Stimulated activated CD4-positive, alpha-beta T cell treated with anti-CD3 and anti-CD28 coated beads, TNF-alpha, amount 100 ng/mL, for 48 hours (primary cell): ENCODE measurements around the gene UBE2K.
"Not testable (repeated sequence)": the region's sequence is repeated elsewhere in the genome, so short reads cannot be mapped to it uniquely, and the experiment has no call there.

Experiments used
- DNase-seq, 3 donors: peaks; one replicate each; pipeline ENCODE4 v3.0.0-alpha.2; 2020; ENCODE audit warnings: low read depth in 3 of 3

The UBE2K gene

GRCh38 chr4:39729557-39729956, 31.6 kb downstream of the UBE2K start:
- DNase-seq: no peak

GRCh38 chr4:39730072-39730471, 32.1 kb downstream of the UBE2K start:
- no peak for DNase-seq

DNA sequence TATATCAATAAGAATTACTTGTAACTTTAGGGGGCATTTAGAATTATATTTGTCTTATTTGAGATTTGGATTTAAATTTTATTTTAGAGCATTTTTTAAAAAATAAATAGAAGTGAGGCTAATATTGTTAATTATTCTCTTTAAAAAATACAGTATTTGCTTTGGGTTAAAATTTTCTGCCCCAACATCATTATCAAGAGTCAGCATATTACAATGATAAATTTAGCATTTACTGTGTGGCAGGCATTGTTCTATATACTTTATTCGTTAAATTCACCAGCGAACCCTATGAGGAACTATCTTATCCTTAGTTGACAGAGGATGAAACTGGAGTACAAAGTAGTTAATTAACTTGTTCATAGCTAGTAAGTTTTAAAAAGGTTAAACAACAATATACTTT, 34.0 kb downstream of the UBE2K start:
- DNase-seq: no peak

DNA sequence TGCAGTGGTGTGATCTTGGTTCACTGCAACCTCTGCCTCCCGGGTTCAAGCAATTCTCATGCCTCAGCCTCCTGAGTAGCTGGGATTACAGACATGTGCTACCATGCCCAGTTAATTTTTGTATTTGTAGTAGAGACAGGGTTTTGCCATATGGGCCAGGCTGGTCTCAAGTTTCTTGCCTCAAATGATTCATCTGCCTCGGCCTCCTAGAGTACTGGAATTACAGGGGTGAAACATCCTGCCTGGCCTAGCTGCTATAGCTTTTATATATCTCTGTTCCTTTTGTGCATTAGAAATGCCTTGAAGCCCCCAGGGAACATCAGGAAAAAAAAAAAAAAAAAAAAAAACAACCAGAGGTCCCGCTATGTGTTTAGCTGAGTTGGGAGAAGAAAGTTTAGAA, 34.8 kb downstream of the UBE2K start:
- DNase-seq: no peak

DNA sequence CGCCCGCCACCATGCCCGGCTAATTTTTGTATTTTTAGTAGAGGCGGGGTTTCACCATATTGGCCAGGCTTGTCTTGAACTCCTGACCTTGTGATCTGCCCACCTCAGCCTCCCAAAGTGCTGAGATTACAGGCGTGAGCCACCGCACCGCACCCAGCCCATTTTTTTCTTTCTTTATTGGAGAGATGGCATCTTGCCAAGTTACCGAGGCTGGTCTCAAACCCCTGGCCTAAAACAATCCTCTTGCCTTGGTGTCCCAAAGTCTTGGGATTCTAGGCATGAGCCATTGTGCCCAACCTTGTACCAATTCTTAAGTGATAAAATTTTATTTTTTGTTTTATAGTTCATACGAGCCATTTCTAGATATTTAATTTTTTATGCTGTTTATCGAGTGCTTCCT, 41.7 kb downstream of the UBE2K start:
- DNase-seq: not testable (repeated sequence)

DNA sequence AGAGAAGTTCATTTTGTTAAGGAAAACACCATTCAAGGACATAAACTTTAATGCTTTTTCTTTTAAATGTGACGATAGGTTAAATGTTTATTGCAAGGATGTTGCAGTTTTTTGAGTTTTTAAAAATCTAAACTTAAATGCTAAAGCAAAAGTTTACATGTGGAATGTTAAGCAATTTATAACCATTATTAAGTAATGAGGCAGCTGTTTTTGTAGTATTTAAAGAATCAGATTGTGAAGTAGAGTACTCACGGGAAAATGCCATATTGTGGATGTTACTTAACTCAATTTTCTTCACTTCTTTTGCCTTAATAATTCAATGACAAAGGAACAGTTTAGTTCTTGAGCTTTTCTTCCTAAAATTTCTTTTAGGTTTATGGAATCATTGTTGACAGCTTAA, 43.5 kb downstream of the UBE2K start:
- DNase-seq: no peak

- DNase-seq: no peak
Observed at GRCh38 chr4:39745920-39746319, 48.0 kb downstream of the UBE2K start.

- DNase-seq: no peak
Observed at GRCh38 chr4:39750216-39750615, 52.3 kb downstream of the UBE2K start.

DNA sequence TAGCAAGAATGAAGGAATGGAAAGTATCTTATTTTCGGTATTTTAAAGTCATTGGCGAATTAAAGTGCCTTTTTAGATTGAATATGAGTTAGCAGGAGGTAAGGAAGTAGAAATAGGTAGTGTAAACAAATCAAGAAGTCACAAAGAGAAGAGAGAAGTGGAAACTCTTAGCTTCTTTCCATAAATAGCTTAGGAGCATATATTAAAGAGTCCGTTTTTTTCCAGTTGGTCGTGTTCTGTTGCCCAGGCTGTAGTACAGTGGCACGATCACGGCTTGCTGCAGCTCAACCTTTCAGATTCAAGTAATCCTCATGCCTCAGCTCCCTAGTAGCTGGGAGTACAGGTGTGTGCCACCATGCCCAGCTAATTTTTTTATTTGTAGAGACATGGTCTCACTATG, 56.4 kb downstream of the UBE2K start:
- no peak for DNase-seq

GRCh38 chr4:39756159-39756558, 58.2 kb downstream of the UBE2K start:
- no peak for DNase-seq

DNA sequence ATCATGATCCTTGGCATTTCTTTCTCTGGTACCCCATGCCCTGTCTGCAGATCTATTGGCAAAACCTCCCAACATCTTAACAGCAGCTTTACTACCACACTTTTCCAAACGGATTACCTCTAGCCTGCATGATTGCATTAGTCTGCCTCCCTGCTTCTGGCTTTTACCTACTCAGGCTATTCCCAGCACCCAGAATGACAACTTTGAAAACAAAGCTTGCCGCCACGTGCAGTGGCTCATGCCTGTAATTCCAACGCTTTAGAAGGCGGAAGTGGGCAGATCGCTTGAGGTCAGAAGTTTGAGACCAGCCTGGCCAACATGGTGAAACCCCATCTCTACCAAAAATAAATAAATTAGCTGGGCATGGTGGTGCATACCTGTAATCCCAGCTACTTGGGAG, 60.2 kb downstream of the UBE2K start:
- DNase-seq: no peak

DNA sequence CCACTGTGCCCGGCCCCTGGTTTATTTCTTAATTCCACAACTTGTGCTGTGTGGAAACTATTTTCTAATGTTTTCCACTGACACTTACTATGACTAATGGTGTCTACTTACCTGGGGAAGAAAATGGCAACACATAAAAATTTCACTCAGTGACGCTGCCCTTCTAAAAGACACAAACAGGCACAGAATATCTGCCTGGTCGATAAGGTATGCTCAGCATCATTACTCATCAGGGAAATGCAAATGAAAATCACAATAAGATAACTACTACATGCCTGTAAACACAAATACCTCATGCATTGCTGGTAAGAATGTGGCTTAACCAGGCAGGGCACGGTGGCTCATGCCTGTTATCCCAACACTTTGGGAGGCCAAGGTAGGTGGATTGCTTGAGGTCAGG, 61.6 kb downstream of the UBE2K start:
- no peak for DNase-seq

DNA sequence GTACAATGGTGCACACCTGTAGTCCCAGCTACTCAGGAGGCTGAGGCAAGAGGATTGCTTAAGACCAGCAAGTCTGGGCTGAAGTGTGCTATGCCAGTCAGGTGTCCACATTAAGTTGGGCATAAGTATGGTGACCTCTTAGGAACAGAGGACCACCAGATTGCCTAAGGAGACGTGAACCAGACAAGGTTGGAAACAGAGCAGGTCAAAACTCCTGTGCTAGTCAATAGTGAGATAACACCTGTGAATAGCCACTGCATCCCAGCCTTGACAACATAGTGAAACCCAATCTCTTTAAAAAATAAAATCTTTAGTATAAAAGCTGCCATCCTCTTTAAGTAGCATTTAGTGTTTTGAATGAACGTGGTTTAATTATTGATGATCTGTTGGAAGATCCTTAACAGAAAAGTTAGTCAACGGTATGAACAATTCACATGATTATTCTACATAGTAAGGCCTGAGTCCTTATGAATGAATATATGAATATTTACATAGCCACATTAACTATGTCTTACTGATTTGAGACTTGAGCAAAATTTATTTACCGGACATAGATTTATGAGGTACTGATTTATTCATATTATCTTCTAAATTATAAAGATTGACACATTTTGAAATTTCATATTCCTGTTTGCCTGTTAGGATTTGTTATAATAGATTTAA, 63.2 kb downstream of the UBE2K start:
- DNase-seq: no peak

DNA sequence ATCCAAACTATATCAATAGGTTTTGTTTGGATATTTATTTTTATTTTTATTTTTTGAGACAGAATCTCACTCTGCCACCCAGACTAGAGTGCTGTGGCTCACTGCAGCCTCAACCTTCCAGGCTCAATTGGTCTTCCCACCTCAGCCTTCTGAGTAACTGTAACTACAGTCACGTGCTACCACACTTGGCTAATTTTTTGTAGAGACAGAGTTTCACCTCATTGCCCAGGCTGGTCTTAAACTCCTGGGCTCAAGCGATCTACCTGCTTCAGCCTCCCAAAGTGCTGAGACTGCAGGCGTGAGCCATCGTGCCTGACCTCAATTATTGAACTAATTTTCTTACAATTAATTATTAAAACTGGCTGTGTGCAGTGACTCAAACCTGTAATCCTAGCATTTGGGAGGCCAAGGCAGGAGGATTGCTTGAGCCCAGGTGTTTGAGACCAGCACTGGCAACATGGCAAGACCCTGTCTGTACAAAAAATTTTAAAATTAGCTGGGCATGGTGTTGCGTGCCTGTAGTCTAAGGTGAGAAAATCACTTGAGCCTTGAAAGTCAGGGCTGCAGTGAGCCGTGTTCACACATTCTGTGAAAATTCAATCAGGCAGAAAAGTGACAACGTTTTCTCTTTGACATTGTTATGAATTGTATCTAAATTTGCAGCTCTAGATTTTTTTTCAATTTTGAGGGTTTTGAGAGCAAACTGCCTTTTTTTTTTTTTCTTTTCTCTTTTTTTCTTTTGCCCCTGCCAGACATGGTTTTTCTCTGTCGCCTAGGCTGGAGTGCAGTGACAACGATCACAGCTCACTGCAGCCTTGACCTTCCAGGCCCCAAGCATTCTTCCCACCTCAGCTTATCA, 66.0 kb downstream of the UBE2K start:
- no peak for DNase-seq

GRCh38 chr4:39770005-39770404, 72.1 kb downstream of the UBE2K start:
- DNase-seq: no peak

DNA sequence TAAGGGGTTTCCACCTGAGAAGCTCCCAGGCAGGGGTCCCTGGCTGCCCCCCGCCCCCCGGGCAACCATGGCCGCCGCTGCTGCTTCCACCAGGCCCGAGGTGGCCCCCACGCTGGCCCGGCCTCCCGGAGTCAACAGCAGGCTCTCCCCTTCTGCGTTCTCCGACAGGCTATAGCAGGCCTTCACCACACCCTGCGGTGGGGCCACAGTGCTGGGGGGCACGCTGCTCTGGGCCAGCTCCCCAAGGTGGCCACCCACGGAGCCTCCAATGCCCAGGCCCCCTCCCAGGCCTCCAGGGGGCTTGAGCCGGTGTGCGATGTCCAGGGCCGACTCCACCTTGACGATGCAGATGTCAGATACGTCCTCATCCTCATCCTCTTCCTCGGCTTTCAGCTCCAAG, 72.5 kb downstream of the UBE2K start:
- DNase-seq: no peak

DNA sequence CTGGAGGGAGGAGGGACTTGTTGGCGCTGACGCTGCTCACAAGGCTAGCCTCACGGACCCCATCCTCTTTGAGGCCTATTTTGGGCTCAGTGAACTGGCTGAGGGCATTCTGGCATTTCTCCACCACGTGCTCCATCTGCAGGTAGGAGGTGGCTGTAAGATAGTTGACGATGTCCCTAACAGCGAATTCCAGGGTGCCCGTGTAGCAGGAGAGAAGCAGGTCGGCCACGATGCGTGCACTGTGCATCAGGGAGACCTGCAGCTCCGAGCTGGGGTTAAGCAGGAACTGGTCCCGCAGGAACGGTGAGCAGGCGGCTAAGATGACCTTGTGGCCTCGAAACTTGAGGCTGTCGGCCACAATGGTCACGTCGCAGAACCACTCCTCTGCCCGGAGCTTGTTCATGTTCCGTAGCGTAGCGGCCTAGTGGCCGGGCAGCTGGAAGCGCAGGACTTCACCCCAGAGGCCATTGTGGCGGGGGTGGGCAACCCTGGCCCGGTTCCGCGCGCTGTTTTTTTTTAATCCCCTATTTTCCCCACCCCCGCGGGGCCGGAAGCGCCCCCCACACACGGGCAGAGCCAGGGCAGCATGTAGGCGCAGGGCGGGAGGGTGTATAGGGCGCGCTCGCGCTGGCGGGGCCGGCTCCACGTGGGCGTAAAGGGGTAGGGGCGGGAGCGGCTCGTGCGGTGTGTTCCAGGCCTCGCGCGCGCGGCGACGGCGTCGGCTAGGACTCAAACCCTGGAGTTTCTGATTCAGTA, 73.2 kb downstream of the UBE2K start:
- no peak for DNase-seq

DNA sequence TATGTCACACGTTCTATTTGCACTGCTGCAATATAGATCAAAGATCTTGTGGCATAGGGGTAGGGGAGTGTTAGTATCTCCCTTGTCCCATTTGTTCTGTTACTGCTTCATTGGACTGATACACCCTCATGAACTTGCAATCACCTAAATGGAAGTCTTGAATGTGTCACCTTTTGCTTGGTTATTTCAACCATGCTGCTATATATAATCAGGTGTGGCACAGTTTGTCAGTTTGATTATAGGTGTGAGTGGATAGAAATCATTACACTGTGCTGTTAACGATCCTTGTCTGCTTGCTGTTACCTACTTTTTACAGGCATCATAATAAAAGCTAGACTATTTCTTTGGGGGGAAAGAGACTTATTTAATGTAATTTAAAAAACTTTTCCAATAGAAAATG, 84.1 kb downstream of the UBE2K start:
- DNase-seq: not testable (repeated sequence)

GRCh38 chr4:39785083-39785482, 87.1 kb downstream of the UBE2K start:
- DNase-seq: no peak

- no peak for DNase-seq
Observed at GRCh38 chr4:39786838-39787237, 88.9 kb downstream of the UBE2K start.

- DNase-seq: no peak
Observed at GRCh38 chr4:39792128-39792527, 94.2 kb downstream of the UBE2K start.

GRCh38 chr4:39792529-39792928, 94.6 kb downstream of the UBE2K start:
- DNase-seq: no peak

GRCh38 chr4:39792976-39793375, 95.0 kb downstream of the UBE2K start:
- DNase-seq: not testable (repeated sequence)
